GM12878 (cell line): Measurements from ENCODE around the gene GANC. TPM values are rescaled to one million over a fixed set of nuclear protein-coding genes. Genes with fewer than 3 reads are reported as not detected.

Source experiments
- ATAC-seq: fragments of 200-7000 bp; cut with Tn5 transposase; 3 replicates; pipeline ENCODE4 v1.9.1; 2020; ENCODE audit warnings: mild to moderate bottlenecking, moderate library complexity
- BruUV-seq: library from RNA; stranded (reverse); fragments of 400-500 nt; replicated peaks from 2 replicates; lab custom pipeline; 2021; lab: Mats Ljungman, UMichigan
- CTCF ChIA-PET: fragments of 300-600 bp; sonication (Branson Sonifier 250); formaldehyde crosslinking; extraction: SDS; loops from one replicate; lab custom pipeline; 2021; ENCODE audit warnings: inconsistent platforms; lab: Yijun Ruan, JAX
- POLR2A ChIA-PET: fragments of 350-600 bp; formaldehyde crosslinking; extraction: SDS; loops from one replicate; lab custom pipeline; 2021; ENCODE audit warnings: inconsistent platforms; lab: Charles Lee
- RAD21 ChIA-PET: fragments of 300-600 bp; sonication (Branson Sonifier 250); formaldehyde crosslinking; loops from one replicate; lab custom pipeline; 2023; ENCODE audit warnings: antibody characterized with exemption; ENCODE audit not compliant: unreplicated experiment; lab: Charles Lee
- SMC1A ChIA-PET: fragments of 300-600 bp; sonication (Branson Sonifier 250); formaldehyde crosslinking; loops from one replicate; lab custom pipeline; 2023; ENCODE audit not compliant: unreplicated experiment, uncharacterized antibody; lab: Charles Lee
- DNase-seq: peaks from one replicate; pipeline ENCODE4 v3.0.0-alpha.2; 2011; ENCODE audit warnings: low read depth, low spot score
- FAIRE-seq: peaks from 3 replicates; lab custom pipeline; 2011; peaks lifted over from hg19 to GRCh38; lab: Jason Lieb, UNC
- H2AFZ ChIP-seq: 2 replicates; pipeline ENCODE4 v1.6.0; 2011; ENCODE audit warnings: low read depth, low read length, control low read depth; ENCODE audit not compliant: control insufficient read depth
- H3K27ac ChIP-seq: 2 replicates; pipeline ENCODE4 v1.5.1; 2011; ENCODE audit warnings: control low read depth; ENCODE audit not compliant: control insufficient read depth, insufficient read depth
- H3K27me3 ChIP-seq, 2 experiments: replicated peaks in 1 of 2; 2 replicates each; pipeline versions ENCODE4 v1.6.0 to v1.6.1; 2011; ENCODE audit warnings: low read length in 1 of 2; ENCODE audit not compliant: control insufficient read depth in 2 of 2, insufficient read depth in 2 of 2
- H3K36me3 ChIP-seq, 2 experiments: 2 replicates each; pipeline ENCODE4 v1.5.1; 2011; ENCODE audit warnings: low read length in 1 of 2; ENCODE audit not compliant: control insufficient read depth in 2 of 2, insufficient read depth in 2 of 2
- H3K4me1 ChIP-seq: 2 replicates; pipeline ENCODE4 v1.6.1; 2011; ENCODE audit warnings: mild to moderate bottlenecking, low read length, moderate library complexity, mixed read lengths; ENCODE audit not compliant: control insufficient read depth, insufficient read depth
- H3K4me2 ChIP-seq: 2 replicates; pipeline ENCODE4 v1.6.0; 2011; ENCODE audit warnings: control low read depth; ENCODE audit not compliant: control insufficient read depth, insufficient read depth
- H3K4me3 ChIP-seq: fragments of 200-600 bp; sonication (generic); 2 replicates; pipeline ENCODE4 v1.5.1; 2016
- H3K79me2 ChIP-seq: 2 replicates; pipeline ENCODE4 v1.6.0; 2011; ENCODE audit warnings: low read length; ENCODE audit not compliant: control insufficient read depth, insufficient read depth
- H3K9ac ChIP-seq: 2 replicates; pipeline ENCODE4 v1.8.0; 2011; ENCODE audit warnings: low read length, control low read depth, mixed read lengths; ENCODE audit not compliant: control insufficient read depth, insufficient read depth
- H3K9me3 ChIP-seq: replicated peaks from 3 replicates; pipeline ENCODE4 v1.5.1; 2011; ENCODE audit warnings: mild to moderate bottlenecking, low read length; ENCODE audit not compliant: control insufficient read depth, insufficient read depth
- H4K20me1 ChIP-seq: 2 replicates; pipeline ENCODE4 v1.6.0; 2011; ENCODE audit not compliant: control insufficient read depth, insufficient read depth
- EP300 ChIP-seq, 2 experiments: fragments of 150-350 bp in 1 of 2; IDR thresholded peaks; 2 replicates each; pipeline ENCODE4 v1.6.1; 2011 to 2012; ENCODE audit warnings: low read depth in 2 of 2, low read length in 2 of 2, borderline replicate concordance in 1 of 2, improper control_type of control experiment in 1 of 2, inconsistent platforms in 1 of 2; ENCODE audit not compliant: control insufficient read depth in 1 of 2
- GATAD2B ChIP-seq: fragments of 450-650 bp; conservative IDR thresholded peaks from 2 replicates; pipeline ENCODE4 v1.6.1; 2017; ENCODE audit warnings: low read depth, mild to moderate bottlenecking, moderate library complexity
- KAT2A ChIP-seq: conservative IDR thresholded peaks from 2 replicates; pipeline ENCODE4 v1.6.1; 2011; ENCODE audit warnings: low read depth, low read length; ENCODE audit not compliant: control insufficient read depth
- POU2F2 ChIP-seq: IDR thresholded peaks from 3 replicates; pipeline ENCODE4 v1.6.1; 2011; ENCODE audit warnings: low read depth, mild to moderate bottlenecking, low read length, borderline replicate concordance
- SIX5 ChIP-seq: IDR thresholded peaks from 2 replicates; pipeline ENCODE4 v1.6.1; 2011; ENCODE audit warnings: mild to moderate bottlenecking, low read depth, low read length, moderate library complexity; ENCODE audit not compliant: severe bottlenecking
- SREBF1 ChIP-seq: IDR thresholded peaks from 2 replicates; pipeline ENCODE4 v1.6.1; 2012; ENCODE audit warnings: mild to moderate bottlenecking, low read length
- STAT3 ChIP-seq: IDR thresholded peaks from 2 replicates; pipeline ENCODE4 v1.6.1; 2011; ENCODE audit warnings: low read depth, low read length, improper control_type of control experiment
- SUZ12 ChIP-seq: fragments of 200-600 bp; sonication (generic); IDR thresholded peaks from one replicate; pipeline ENCODE4 v1.6.1; 2018; ENCODE audit warnings: antibody characterized with exemption, mild to moderate bottlenecking; ENCODE audit not compliant: unreplicated experiment
- TAF1 ChIP-seq: IDR thresholded peaks from 2 replicates; pipeline ENCODE4 v1.6.1; 2011; ENCODE audit warnings: mild to moderate bottlenecking, low read depth, low read length, borderline replicate concordance
- TCF12 ChIP-seq: IDR thresholded peaks from 2 replicates; pipeline ENCODE4 v1.6.1; 2011; ENCODE audit warnings: low read depth, mild to moderate bottlenecking, low read length
- TCF3 ChIP-seq: IDR thresholded peaks from 2 replicates; pipeline ENCODE4 v1.6.1; 2012; ENCODE audit warnings: low read depth, mild to moderate bottlenecking, low read length, borderline replicate concordance; ENCODE audit not compliant: insufficient read depth
- WGBS: methylation state at CpG from one replicate; pipeline ENCODE4 v1.1.6; 2016; ENCODE audit warnings: low lambda C conversion rate; ENCODE audit not compliant: insufficient replicate concordance, insufficient coverage; ENCODE audit errors: missing lambda C conversion rate; 5-methylcytosine and 5-hydroxymethylcytosine counted together
- in situ Hi-C: fragments of 300-500 bp; cut with MboI; formaldehyde crosslinking; loops from 9 replicates; pipeline ENCODE4 v1.14.3; 2018; ENCODE audit warnings: mixed read lengths
- intact Hi-C: fragments of 100-400 bp; cut with micrococcal nuclease; formaldehyde crosslinking; loops from one replicate; pipeline ENCODE4 v1.14.2; 2022; ENCODE audit not compliant: unreplicated experiment
- polyA plus RNA-seq, 11 experiments: library from polyadenylated mRNA; depleted of rRNA in 4 of 11; unstranded in 6 of 11; stranded (reverse) in 5 of 11; fragments of >200 nt; fragmentation: Nextera tagmentation in 4 of 11; fragmentation: Illumina TruSeq in 1 of 11; extraction: Ambion mirVana in 4 of 11; extraction: Trizol in 1 of 11; gene quantifications; 1 replicate in 1 of 11; 2 replicates in 10 of 11; pipeline versions ENCODE4 v1.2.1 to v1.2.3, GENCODE V29; 2011 to 2016; ENCODE audit warnings: inconsistent platforms in 2 of 11, missing spikeins in 2 of 11, low read depth in 1 of 11
- total RNA-seq, 4 experiments: library from RNA; depleted of rRNA in 3 of 4; stranded (reverse); fragments of >200 nt in 3 of 4; fragmentation: Illumina TruSeq in 1 of 4; extraction: Trizol in 1 of 4; gene quantifications; 2 replicates each; pipeline versions ENCODE4 v1.2.1 to v1.2.3, GENCODE V29; 2013 to 2021
- TF ChIP-seq, protein P1 (sequence below): IDR thresholded peaks from 2 replicates; pipeline ENCODE4 v1.6.1; 2011; ENCODE audit warnings: low read depth, low read length, improper control_type of control experiment, borderline replicate concordance
- TF ChIP-seq, protein P2 (sequence below): fragments of 450-650 bp; IDR thresholded peaks from 2 replicates; pipeline ENCODE4 v1.6.1; 2017; ENCODE audit warnings: mild to moderate bottlenecking, moderate library complexity

GANC gene
- total and polyA plus RNA-seq, 10 of the 15 experiments (the other 5 are each of a cell fraction or from before 2014, with no cell fraction given), result 11.3 to 35.3 (median 23.0) TPM

DNA sequence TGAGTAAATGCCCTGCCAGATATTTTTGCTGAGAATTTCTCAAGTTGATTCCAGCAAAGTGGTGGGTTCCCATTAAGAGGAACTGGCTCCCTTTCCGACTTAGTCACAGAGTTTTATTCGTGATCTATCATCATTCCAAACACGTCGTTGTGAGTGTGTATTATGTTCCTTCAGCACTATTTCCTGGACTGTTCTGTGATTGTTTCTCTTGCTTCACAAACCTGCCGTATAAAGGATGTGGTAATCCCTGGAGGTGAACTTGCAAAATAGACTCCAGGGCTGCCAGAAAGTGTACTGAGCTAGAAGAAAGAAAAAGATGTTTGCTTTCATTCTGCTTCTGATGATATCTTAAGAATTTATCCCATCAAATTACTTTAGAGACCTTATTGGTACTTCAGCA is 71.8 kb downstream of the GANC start:
- WGBS, result 98% methylated on average over 5 of the region's 5 CpGs
- Histone ChIP-seq H3K9me3 (no peaks in the 10 kb centered on the region), H2AFZ (no peak overlapping the region), H3K79me2 (no peaks in the 10 kb centered on the region), H3K27ac (no peak overlapping the region), H3K4me2 (no peak overlapping the region), H3K36me3 (peaks cover 0 to 3% of the 10 kb centered on the region in 2 experiments; a peak in 1 of 4 replicates), H4K20me1 (no peaks in the 10 kb centered on the region), H3K27me3 (no peaks in the 10 kb centered on the region), H3K9ac (no peak overlapping the region), H3K4me3 (no peak overlapping the region), H3K4me1 (no peaks in the 10 kb centered on the region)
- ChIA-PET RAD21 (no interaction called here), CTCF (no interaction called here), SMC1A (no interaction called here), POLR2A (no interaction called here)
- in situ Hi-C loops, result no loop called here
- no peak for FAIRE-seq
- TF ChIP-seq GATAD2B, result no peak
- TF ChIP-seq, protein P1, sequence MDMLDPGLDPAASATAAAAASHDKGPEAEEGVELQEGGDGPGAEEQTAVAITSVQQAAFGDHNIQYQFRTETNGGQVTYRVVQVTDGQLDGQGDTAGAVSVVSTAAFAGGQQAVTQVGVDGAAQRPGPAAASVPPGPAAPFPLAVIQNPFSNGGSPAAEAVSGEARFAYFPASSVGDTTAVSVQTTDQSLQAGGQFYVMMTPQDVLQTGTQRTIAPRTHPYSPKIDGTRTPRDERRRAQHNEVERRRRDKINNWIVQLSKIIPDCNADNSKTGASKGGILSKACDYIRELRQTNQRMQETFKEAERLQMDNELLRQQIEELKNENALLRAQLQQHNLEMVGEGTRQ, result no peak
- TF ChIP-seq STAT3, result no peak
- TF ChIP-seq EP300 (IDR thresholded peaks at IDR 0.05; ENCODE audit: borderline replicate concordance in 1 of 2, control insufficient read depth in 1 of 2, low read depth in 2 of 2, low read length in 2 of 2), result no peak
- TF ChIP-seq SIX5, result no peak
- TF ChIP-seq POU2F2, result no peak
- intact Hi-C loops, result no loop called here
- ATAC-seq, result no peak
- BruUV-seq, result no TSS peak
- no peak for DNase-seq

DNA sequence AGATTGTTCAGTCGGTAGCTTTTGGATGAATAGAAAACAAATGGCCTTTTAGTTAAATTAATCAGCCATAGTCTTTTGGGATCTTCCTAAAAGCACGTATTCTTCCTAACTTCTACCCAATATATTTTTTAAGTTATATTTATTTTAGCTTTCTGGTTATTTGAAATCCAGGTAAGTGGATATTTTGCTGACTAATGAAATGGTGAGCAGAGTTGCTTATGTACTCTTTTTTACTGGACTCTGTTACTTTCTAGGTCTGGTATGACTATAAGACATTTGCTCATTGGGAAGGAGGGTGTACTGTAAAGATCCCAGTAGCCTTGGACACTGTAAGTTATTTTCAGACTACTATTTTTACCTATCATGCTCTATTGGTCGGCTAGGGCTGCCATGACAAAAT is 72.5 kb downstream of the GANC start:
- Histone ChIP-seq H3K79me2 (no peaks in the 10 kb centered on the region), H3K4me1 (no peaks in the 10 kb centered on the region), H3K27ac (no peak overlapping the region), H3K9me3 (no peaks in the 10 kb centered on the region), H4K20me1 (no peaks in the 10 kb centered on the region), H3K4me2 (no peak overlapping the region), H3K36me3 (peaks cover 0 to 3% of the 10 kb centered on the region in 2 experiments; a peak in 1 of 4 replicates), H3K9ac (no peak overlapping the region), H2AFZ (no peak overlapping the region), H3K27me3 (no peaks in the 10 kb centered on the region), H3K4me3 (no peak overlapping the region)
- intact Hi-C loops, result no loop called here
- in situ Hi-C loops, result no loop called here
- no TSS peak for BruUV-seq
- ChIA-PET CTCF (no interaction called here), POLR2A (no interaction called here), SMC1A (no interaction called here), RAD21 (no interaction called here)
- FAIRE-seq, result no peak
- 86% methylated on average over 3 of the region's 3 CpGs for WGBS
- no peak for DNase-seq
- no peak for ATAC-seq
- TF ChIP-seq SREBF1, result no peak
- TF ChIP-seq EP300 (IDR thresholded peaks at IDR 0.05; ENCODE audit: borderline replicate concordance in 1 of 2, control insufficient read depth in 1 of 2, low read depth in 2 of 2, low read length in 2 of 2), result no peak
- TF ChIP-seq, protein P2, sequence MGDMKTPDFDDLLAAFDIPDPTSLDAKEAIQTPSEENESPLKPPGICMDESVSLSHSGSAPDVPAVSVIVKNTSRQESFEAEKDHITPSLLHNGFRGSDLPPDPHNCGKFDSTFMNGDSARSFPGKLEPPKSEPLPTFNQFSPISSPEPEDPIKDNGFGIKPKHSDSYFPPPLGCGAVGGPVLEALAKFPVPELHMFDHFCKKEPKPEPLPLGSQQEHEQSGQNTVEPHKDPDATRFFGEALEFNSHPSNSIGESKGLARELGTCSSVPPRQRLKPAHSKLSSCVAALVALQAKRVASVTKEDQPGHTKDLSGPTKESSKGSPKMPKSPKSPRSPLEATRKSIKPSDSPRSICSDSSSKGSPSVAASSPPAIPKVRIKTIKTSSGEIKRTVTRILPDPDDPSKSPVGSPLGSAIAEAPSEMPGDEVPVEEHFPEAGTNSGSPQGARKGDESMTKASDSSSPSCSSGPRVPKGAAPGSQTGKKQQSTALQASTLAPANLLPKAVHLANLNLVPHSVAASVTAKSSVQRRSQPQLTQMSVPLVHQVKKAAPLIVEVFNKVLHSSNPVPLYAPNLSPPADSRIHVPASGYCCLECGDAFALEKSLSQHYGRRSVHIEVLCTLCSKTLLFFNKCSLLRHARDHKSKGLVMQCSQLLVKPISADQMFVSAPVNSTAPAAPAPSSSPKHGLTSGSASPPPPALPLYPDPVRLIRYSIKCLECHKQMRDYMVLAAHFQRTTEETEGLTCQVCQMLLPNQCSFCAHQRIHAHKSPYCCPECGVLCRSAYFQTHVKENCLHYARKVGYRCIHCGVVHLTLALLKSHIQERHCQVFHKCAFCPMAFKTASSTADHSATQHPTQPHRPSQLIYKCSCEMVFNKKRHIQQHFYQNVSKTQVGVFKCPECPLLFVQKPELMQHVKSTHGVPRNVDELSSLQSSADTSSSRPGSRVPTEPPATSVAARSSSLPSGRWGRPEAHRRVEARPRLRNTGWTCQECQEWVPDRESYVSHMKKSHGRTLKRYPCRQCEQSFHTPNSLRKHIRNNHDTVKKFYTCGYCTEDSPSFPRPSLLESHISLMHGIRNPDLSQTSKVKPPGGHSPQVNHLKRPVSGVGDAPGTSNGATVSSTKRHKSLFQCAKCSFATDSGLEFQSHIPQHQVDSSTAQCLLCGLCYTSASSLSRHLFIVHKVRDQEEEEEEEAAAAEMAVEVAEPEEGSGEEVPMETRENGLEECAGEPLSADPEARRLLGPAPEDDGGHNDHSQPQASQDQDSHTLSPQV, result no peak
- TF ChIP-seq TCF12, result no peak
- no peak for TF ChIP-seq KAT2A
- no peak for TF ChIP-seq SUZ12
- TF ChIP-seq TAF1, result no peak
- TF ChIP-seq TCF3, result no peak
